Lung (tissue), 12 donors: ENCODE measurements around the gene AOAH. TPM values are rescaled to one million over a fixed set of nuclear protein-coding genes. Genes with fewer than 3 reads are reported as not detected.
A peak's percentile ranks its signal among the peaks of the same experiment; 100 is the strongest.

Experiments used
- ATAC-seq: fragments of 200-7000 bp; cut with Tn5 transposase; one replicate; pipeline ENCODE4 v1.9.1; 2020; ENCODE audit warnings: moderate number of reproducible peaks; ENCODE audit not compliant: insufficient read depth, low FRiP score
- DNase-seq, 3 donors: peaks; one replicate each; pipeline ENCODE4 v3.0.0-alpha.2; 2013 to 2017
- H3K27ac ChIP-seq, 2 donors: one replicate each; pipeline ENCODE4 v1.5.1; 2013; ENCODE audit warnings: mild to moderate bottlenecking in 2 of 2, moderate library complexity in 2 of 2, control low read depth in 1 of 2, inconsistent platforms in 1 of 2, low read depth in 1 of 2, low read length in 1 of 2
- H3K27me3 ChIP-seq, 3 donors: one replicate each; pipeline ENCODE4 v1.5.1; 2013; ENCODE audit warnings: low read length in 2 of 3; ENCODE audit not compliant: control insufficient read depth in 3 of 3, insufficient read depth in 3 of 3
- H3K36me3 ChIP-seq, 4 donors: one replicate each; pipeline ENCODE4 v1.5.1; 2013; ENCODE audit warnings: low read length in 4 of 4, mild to moderate bottlenecking in 1 of 4, moderate library complexity in 1 of 4; ENCODE audit not compliant: control insufficient read depth in 4 of 4, insufficient read depth in 4 of 4
- H3K4me1 ChIP-seq, 5 donors: one replicate each; pipeline ENCODE4 v1.5.1; 2013; ENCODE audit warnings: low read length in 5 of 5, mild to moderate bottlenecking in 2 of 5, moderate library complexity in 1 of 5; ENCODE audit not compliant: control insufficient read depth in 5 of 5, insufficient read depth in 5 of 5
- H3K4me3 ChIP-seq: one replicate; pipeline ENCODE4 v1.5.1; 2013; ENCODE audit warnings: mild to moderate bottlenecking, control low read depth, moderate library complexity
- H3K9ac ChIP-seq, 2 donors: one replicate each; pipeline ENCODE4 v1.5.1; 2013; ENCODE audit warnings: low read length in 2 of 2, control low read depth in 1 of 2; ENCODE audit not compliant: insufficient read depth in 1 of 2
- H3K9me3 ChIP-seq, 4 donors: one replicate each; pipeline ENCODE4 v1.5.1; 2013; ENCODE audit warnings: low read length in 3 of 4, mild to moderate bottlenecking in 1 of 4, moderate library complexity in 1 of 4; ENCODE audit not compliant: control insufficient read depth in 4 of 4, insufficient read depth in 3 of 4
- WGBS, 2 donors: extraction: QIAGEN DNeasy Blood & Tissue Kit; methylation state at CpG; one replicate each; pipeline ENCODE4 v1.1.7; 2013; 5-methylcytosine and 5-hydroxymethylcytosine counted together
- polyA plus RNA-seq, 2 donors: library from polyadenylated mRNA; stranded (reverse); fragments of 200-250 nt; gene quantifications; one replicate each; pipeline ENCODE4 v1.2.1, GENCODE V29; 2013
- total RNA-seq, 2 donors: library from RNA; depleted of rRNA in 1 of 2; stranded (reverse); fragments of >200 nt in 1 of 2; gene quantifications; one replicate each; pipeline ENCODE4 v1.2.1, GENCODE V29; 2014 to 2021
- TF ChIP-seq, protein P1 (sequence below): IDR thresholded peaks from 2 replicates; pipeline ENCODE4 v1.5.1; 2012; ENCODE audit warnings: mild to moderate bottlenecking; ENCODE audit errors: control extremely low read depth, extremely low read depth
- donor health status: control.
- donor health status: control.
- donor health status: Bipolar disorder and iron deficiency.
- donor health status: healthy.
- donor health status: DM: yes; HTN: yes; CAD: no.

The AOAH gene
- total and polyA plus RNA-seq, 4 donors, result 4.7 to 36.4 (median 29.0) TPM

DNA sequence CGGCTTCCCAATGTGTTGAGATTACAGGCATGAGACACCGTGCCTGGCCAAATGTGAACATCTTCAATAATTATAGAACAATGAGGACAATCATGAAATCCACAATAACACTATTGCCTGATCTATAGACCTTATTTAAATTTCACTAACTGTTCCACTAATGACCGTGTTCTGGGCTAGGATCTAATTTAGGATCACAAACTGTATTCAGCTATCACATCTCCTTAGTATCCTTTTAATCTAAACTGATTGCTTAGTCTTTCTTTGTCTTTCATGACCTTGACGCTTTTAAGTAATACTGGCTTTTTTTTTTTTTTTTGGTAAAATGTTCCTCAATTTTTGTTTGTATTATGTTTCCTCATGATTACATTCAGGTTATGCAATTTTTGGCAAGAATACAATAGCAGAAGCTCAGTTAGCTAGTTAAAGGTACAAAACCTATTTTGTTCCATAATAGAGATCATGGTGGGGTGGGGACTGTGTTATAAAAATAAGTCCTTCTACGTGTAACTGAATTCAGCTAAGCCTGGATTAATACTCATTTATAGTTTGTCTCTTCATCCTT lies 158.4 kb downstream of the AOAH start:
- Histone ChIP-seq H3K27me3 (no peaks in the 10 kb centered on the region), H3K9ac (no peak overlapping the region), H3K9me3 (no peaks in the 10 kb centered on the region), H3K4me3 (no peak overlapping the region), H3K27ac (no peak overlapping the region), H3K36me3 (no peaks in the 10 kb centered on the region), H3K4me1 (peaks cover 0 to 3% (median 0%) of the 10 kb centered on the region in 5 donors)
- no peak for ATAC-seq
- TF ChIP-seq, protein P1, sequence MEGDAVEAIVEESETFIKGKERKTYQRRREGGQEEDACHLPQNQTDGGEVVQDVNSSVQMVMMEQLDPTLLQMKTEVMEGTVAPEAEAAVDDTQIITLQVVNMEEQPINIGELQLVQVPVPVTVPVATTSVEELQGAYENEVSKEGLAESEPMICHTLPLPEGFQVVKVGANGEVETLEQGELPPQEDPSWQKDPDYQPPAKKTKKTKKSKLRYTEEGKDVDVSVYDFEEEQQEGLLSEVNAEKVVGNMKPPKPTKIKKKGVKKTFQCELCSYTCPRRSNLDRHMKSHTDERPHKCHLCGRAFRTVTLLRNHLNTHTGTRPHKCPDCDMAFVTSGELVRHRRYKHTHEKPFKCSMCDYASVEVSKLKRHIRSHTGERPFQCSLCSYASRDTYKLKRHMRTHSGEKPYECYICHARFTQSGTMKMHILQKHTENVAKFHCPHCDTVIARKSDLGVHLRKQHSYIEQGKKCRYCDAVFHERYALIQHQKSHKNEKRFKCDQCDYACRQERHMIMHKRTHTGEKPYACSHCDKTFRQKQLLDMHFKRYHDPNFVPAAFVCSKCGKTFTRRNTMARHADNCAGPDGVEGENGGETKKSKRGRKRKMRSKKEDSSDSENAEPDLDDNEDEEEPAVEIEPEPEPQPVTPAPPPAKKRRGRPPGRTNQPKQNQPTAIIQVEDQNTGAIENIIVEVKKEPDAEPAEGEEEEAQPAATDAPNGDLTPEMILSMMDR, result no peak
- peak in 1 of 3 donors; percentile 6 for DNase-seq
- WGBS, 2 donors, result 39 to 53% methylated on average over 5 of the region's 5 CpGs

DNA sequence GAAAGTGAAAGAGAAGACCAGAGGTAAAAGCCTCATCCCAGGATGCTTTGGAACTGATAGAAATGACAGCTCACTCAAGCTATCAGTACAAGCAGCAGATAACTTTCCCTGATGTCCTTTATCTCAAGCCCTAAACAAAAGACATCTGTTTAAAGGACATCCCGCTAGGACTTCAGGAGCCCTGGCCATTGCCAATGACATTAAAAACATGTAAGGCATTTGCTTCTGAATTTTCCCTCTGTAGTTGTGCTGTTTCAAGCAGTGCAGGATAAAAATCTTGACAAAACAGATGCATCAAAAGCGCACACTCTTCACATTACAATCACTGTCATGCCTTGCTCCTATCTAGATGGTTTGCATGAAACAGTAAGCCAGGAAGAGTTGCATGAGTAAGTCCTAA lies 159.8 kb downstream of the AOAH start:
- Histone ChIP-seq H3K27ac (no peak overlapping the region), H3K27me3 (no peaks in the 10 kb centered on the region), H3K9ac (no peak overlapping the region), H3K36me3 (no peaks in the 10 kb centered on the region), H3K4me1 (peaks cover 0 to 3% (median 0%) of the 10 kb centered on the region in 5 donors), H3K9me3 (no peaks in the 10 kb centered on the region), H3K4me3 (no peak overlapping the region)
- ATAC-seq (no peak), DNase-seq (no peak)
- TF ChIP-seq, protein P1, result no peak
- WGBS, 2 donors, result 90 to 97% methylated on average over 2 of the region's 2 CpGs

DNA sequence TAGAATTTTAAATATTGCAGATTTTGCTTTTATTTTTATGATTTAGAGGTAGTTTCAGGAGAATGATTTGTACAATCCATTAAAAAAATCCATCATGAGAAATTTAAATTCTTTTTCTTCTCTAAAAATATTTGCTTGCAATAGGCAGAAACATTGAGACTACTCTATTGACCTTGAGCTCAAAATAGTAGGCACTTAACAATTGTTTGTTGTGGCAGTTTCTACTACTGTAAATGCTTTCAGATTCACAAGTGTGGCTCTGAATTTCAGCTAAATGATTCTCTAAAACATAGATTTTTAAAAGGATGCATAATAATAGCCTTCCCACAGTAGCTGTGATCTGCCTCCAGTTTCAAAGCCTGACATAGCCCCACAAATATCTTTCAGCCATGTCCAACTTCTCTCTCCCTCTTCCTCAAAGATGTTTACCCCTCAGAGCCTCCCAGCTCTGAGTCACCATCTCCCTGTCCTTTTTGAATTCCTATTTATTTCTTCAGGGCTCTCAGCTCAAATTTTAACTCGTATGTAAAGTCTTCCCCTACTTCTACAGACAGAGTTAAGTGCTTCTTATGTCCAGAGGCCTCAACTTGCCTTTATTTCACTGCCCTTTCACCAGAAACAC lies 160.5 kb downstream of the AOAH start:
- TF ChIP-seq, protein P1, result no peak
- no peak overlapping the region for H3K27ac ChIP-seq
- no peak for DNase-seq
- H3K9ac ChIP-seq, result no peak overlapping the region
- H3K9me3 ChIP-seq, result no peaks in the 10 kb centered on the region
- no peaks in the 10 kb centered on the region for H3K27me3 ChIP-seq
- no peak overlapping the region for H3K4me3 ChIP-seq
- peaks cover 0 to 3% (median 0%) of the 10 kb centered on the region in 5 donors for H3K4me1 ChIP-seq
- no peaks in the 10 kb centered on the region for H3K36me3 ChIP-seq
- 36 to 47% methylated on average over 1 of the region's 1 CpG for WGBS, 2 donors
- no peak for ATAC-seq
